WTC11 (cell line): ENCODE results near the gene SAMD4A. TPM values are rescaled to one million over a fixed set of nuclear protein-coding genes. Genes with fewer than 3 reads are reported as not detected.

Source experiments
- ATAC-seq: fragments of 200-7000 bp; cut with Tn5 transposase; 2 replicates; pipeline ENCODE4 v1.10.0; 2021; ENCODE audit warnings: mild to moderate bottlenecking, moderate library complexity
- CTCF ChIA-PET: fragments of 300-600 bp; sonication (Branson Sonifier 250); formaldehyde crosslinking; loops from one replicate; lab custom pipeline; 2021; ENCODE audit warnings: antibody characterized with exemption; lab: Charles Lee
- POLR2A ChIA-PET: fragments of 350-600 bp; sonication (Branson Sonifier 250); formaldehyde crosslinking; loops from one replicate; lab custom pipeline; 2021; ENCODE audit warnings: antibody characterized with exemption; lab: Charles Lee
- DNase-seq: peaks from one replicate; pipeline ENCODE4 v3.0.0; 2021; ENCODE audit warnings: low spot score
- H3K27ac Mint-ChIP-seq: 2 replicates; pipeline ENCODE4 v1.8.0; 2021; ENCODE audit warnings: mixed read lengths
- H3K27me3 Mint-ChIP-seq: 2 replicates; pipeline ENCODE4 v1.8.0; 2021; ENCODE audit warnings: low read depth, mild to moderate bottlenecking, moderate library complexity, mixed read lengths
- H3K36me3 Mint-ChIP-seq: 2 replicates; pipeline ENCODE4 v1.8.0; 2021; ENCODE audit warnings: mixed read lengths
- H3K4me1 Mint-ChIP-seq: 2 replicates; pipeline ENCODE4 v1.8.0; 2022; ENCODE audit warnings: mixed read lengths
- H3K4me3 Mint-ChIP-seq: 2 replicates; pipeline ENCODE4 v1.8.0; 2021; ENCODE audit warnings: mild to moderate bottlenecking, moderate library complexity, mixed read lengths
- H3K9me3 Mint-ChIP-seq: 2 replicates; pipeline ENCODE4 v1.8.0; 2021; ENCODE audit warnings: mixed read lengths
- ATF2 ChIP-seq: sonication (generic); formaldehyde crosslinking; IDR thresholded peaks from 2 replicates; pipeline ENCODE4 v1.8.1; 2022; ENCODE audit warnings: low read depth, missing genetic modification reagents, borderline replicate concordance
- ATF3 ChIP-seq: sonication (generic); formaldehyde crosslinking; conservative IDR thresholded peaks from 2 replicates; pipeline ENCODE4 v1.8.1; 2022; ENCODE audit warnings: mild to moderate bottlenecking, missing genetic modification reagents
- ATF6 ChIP-seq: sonication (generic); formaldehyde crosslinking; IDR thresholded peaks from 2 replicates; pipeline ENCODE4 v1.8.1; 2023; ENCODE audit warnings: mild to moderate bottlenecking, missing genetic modification reagents
- CREM ChIP-seq: sonication (generic); formaldehyde crosslinking; IDR thresholded peaks from 2 replicates; pipeline ENCODE4 v1.8.1; 2022; ENCODE audit warnings: mild to moderate bottlenecking, missing genetic modification reagents, moderate library complexity
- CTCF ChIP-seq: fragments of 200-600 bp; IDR thresholded peaks from 2 replicates; pipeline ENCODE4 v1.8.0; 2022; ENCODE audit warnings: antibody characterized with exemption
- FOXJ3 ChIP-seq: sonication (generic); formaldehyde crosslinking; IDR thresholded peaks from 2 replicates; pipeline ENCODE4 v1.9.0; 2021; ENCODE audit warnings: missing genetic modification reagents, mild to moderate bottlenecking, borderline replicate concordance
- JAZF1 ChIP-seq: fragments of 250-450 bp; sonication (Bioruptor Pico); IDR thresholded peaks from 2 replicates; pipeline ENCODE4 v1.9.0; 2021; ENCODE audit warnings: moderate library complexity, mild to moderate bottlenecking, inconsistent platforms
- PRRX2 ChIP-seq: fragments of 250-450 bp; sonication (Bioruptor Pico); IDR thresholded peaks from 2 replicates; pipeline ENCODE4 v1.8.0; 2021; ENCODE audit warnings: mild to moderate bottlenecking
- SMAD4 ChIP-seq: sonication (generic); formaldehyde crosslinking; IDR thresholded peaks from 2 replicates; pipeline ENCODE4 v1.8.0; 2022; ENCODE audit warnings: mild to moderate bottlenecking, missing genetic modification reagents
- TEAD4 ChIP-seq: sonication (generic); formaldehyde crosslinking; IDR thresholded peaks from 2 replicates; pipeline ENCODE4 v1.8.0; 2022; ENCODE audit warnings: mild to moderate bottlenecking, missing genetic modification reagents
- TP53 ChIP-seq: sonication (generic); formaldehyde crosslinking; IDR thresholded peaks from 2 replicates; pipeline ENCODE4 v1.8.1; 2023; ENCODE audit warnings: mild to moderate bottlenecking, missing genetic modification reagents
- USF1 ChIP-seq: sonication (generic); formaldehyde crosslinking; IDR thresholded peaks from 2 replicates; pipeline ENCODE4 v1.8.0; 2022; ENCODE audit warnings: mild to moderate bottlenecking, missing genetic modification reagents
- ZNF396 ChIP-seq: fragments of 250-450 bp; sonication (Bioruptor Pico); IDR thresholded peaks from 2 replicates; pipeline ENCODE4 v1.8.0; 2021; ENCODE audit warnings: mild to moderate bottlenecking, moderate library complexity, borderline replicate concordance
- total RNA-seq: library from RNA; stranded (reverse); gene quantifications from 3 replicates; pipeline ENCODE4 v1.2.3, GENCODE V29; 2021

Gene SAMD4A
- total RNA-seq, 1 experiment from 2014 or later = 6.0 TPM

GRCh38 chr14:54633076-54633475 lies 66.1 kb downstream of the SAMD4A start:
- POLR2A ChIA-PET = no interaction called here
- Mint-ChIP-seq H3K4me1 (peaks cover 13% of the 10 kb centered on the region), H3K4me3 (no peak overlapping the region), H3K9me3 (peaks cover 13% of the 10 kb centered on the region), H3K27ac (no peak overlapping the region), H3K27me3 (no peaks in the 10 kb centered on the region), H3K36me3 (peaks cover 4% of the 10 kb centered on the region; the same call in 1 of the 2 replicates)
- CTCF ChIA-PET = no interaction called here
- ATAC-seq = no peak
- no peak for TF ChIP-seq JAZF1 (CRISPR knock-in tag)
- TF ChIP-seq ATF6 (CRISPR knock-in tag) = no peak
- TF ChIP-seq ATF2 (CRISPR knock-in tag) = no peak
- DNase-seq = no peak

- CTCF ChIA-PET = no interaction called here
- Mint-ChIP-seq H3K4me3 (no peak overlapping the region), H3K9me3 (peaks cover 1% of the 10 kb centered on the region), H3K27me3 (no peaks in the 10 kb centered on the region), H3K27ac (no peak overlapping the region), H3K36me3 (peaks cover 1% of the 10 kb centered on the region; the same call in 1 of the 2 replicates), H3K4me1 (peaks cover 22% of the 10 kb centered on the region)
- TF ChIP-seq TEAD4 (CRISPR knock-in tag) = no peak
- TF ChIP-seq USF1 (CRISPR knock-in tag) = no peak
- TF ChIP-seq CTCF = no peak
- TF ChIP-seq TP53 (CRISPR knock-in tag) = no peak
- no peak for TF ChIP-seq ATF3 (CRISPR knock-in tag)
- TF ChIP-seq CREM (CRISPR knock-in tag) = no peak
- TF ChIP-seq ATF2 (CRISPR knock-in tag) = no peak
- TF ChIP-seq FOXJ3 (CRISPR knock-in tag) = no peak
- TF ChIP-seq ZNF396 (CRISPR knock-in tag) = no peak
- no peak for TF ChIP-seq SMAD4 (CRISPR knock-in tag)
- TF ChIP-seq PRRX2 (CRISPR knock-in tag) = no peak
- ATAC-seq (no peak), DNase-seq (no peak)
- POLR2A ChIA-PET = interaction anchor here (0.6 kb wide), 1 partner anchor 69 kb away, joined by 5 read pairs; no protein-coding TSS in a partner anchor
Observed at GRCh38 chr14:54637270-54638134, 70.6 kb downstream of the SAMD4A start.
